Measurements from ENCODE around the gene CTDSP2. TPM values are rescaled to one million over a fixed set of nuclear protein-coding genes. Genes with fewer than 3 reads are reported as not detected.

Gene CTDSP2
- total RNA-seq, 1 experiment from 2014 or later: 82.7 TPM

GRCh38 chr12:57848208-57848607, 1.7 kb upstream of the CTDSP2 start:
- ChIA-PET POLR2A (interaction anchor here (1.5 to 5.0 kb wide), 3 partner anchors 14 to 51 kb away, joined by 5 to 20 read pairs (median 20); no protein-coding TSS in a partner anchor), RAD21 (ENCODE audit: low non-redundant PET in 1 of 2, low total read pairs in 2 of 2, uncharacterized antibody in 2 of 2, unreplicated experiment in 2 of 2) (no interaction called here), CTCF (no interaction called here)
- no peaks in the 10 kb centered on the region for H4K20me1 ChIP-seq (ENCODE audit: insufficient read depth)
- H3K9me3 ChIP-seq (ENCODE audit: control insufficient read depth in 1 of 2, insufficient read depth in 1 of 2, low read depth in 1 of 2, low read length in 2 of 2): no peaks in the 10 kb centered on the region
- no peak overlapping the region for H3K4me2 ChIP-seq (ENCODE audit: low read length)
- H3K27ac ChIP-seq (ENCODE audit: low read depth, low read length): no peak overlapping the region
- no peaks in the 10 kb centered on the region for H3K9me2 ChIP-seq (ENCODE audit: insufficient read depth)
- H3K9ac ChIP-seq (ENCODE audit: low read length): no peak overlapping the region
- no peak overlapping the region for H2AFZ ChIP-seq (ENCODE audit: low read depth, low read length, poor library complexity, severe bottlenecking)
- no peak overlapping the region for H3K4me3 ChIP-seq (replicated peaks in 1 of 2; ENCODE audit: low read depth in 1 of 2, low read length in 2 of 2)
- no TSS peak for BruUV-seq (replicated peaks)
- no peaks in the 10 kb centered on the region for H3K36me3 ChIP-seq (ENCODE audit: control insufficient read depth in 1 of 2, insufficient read depth in 2 of 2, low read length in 2 of 2)
- intact Hi-C loops (cut with micrococcal nuclease): no loop called here
- no peaks in the 10 kb centered on the region for H3K27me3 ChIP-seq (ENCODE audit: insufficient read depth, low read length)
- DNase-seq (ENCODE audit: low read depth, low spot score) (no peak), ATAC-seq (no peak)
- peaks cover 31% of the 10 kb centered on the region for H3K79me2 ChIP-seq (ENCODE audit: insufficient read depth, low read length)
- peaks cover 11 to 29% of the 10 kb centered on the region in 2 experiments; a peak in 3 of 4 replicates for H3K4me1 ChIP-seq (ENCODE audit: control insufficient read depth in 1 of 2, insufficient read depth in 2 of 2, low read length in 2 of 2)
- TF ChIP-seq, protein P1, sequence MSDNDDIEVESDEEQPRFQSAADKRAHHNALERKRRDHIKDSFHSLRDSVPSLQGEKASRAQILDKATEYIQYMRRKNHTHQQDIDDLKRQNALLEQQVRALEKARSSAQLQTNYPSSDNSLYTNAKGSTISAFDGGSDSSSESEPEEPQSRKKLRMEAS (IDR thresholded peaks at IDR 0.05): no peak
- no peak for TF ChIP-seq EGR1 (IDR thresholded peaks at IDR 0.05; ENCODE audit: low read depth)
- no peak for TF ChIP-seq SIN3A (IDR thresholded peaks at IDR 0.05; ENCODE audit: low read depth)
- no peak for TF ChIP-seq SRF (IDR thresholded peaks at IDR 0.05; ENCODE audit: low read depth)
- no peak for TF ChIP-seq POLR2A (IDR thresholded peaks at IDR 0.05; ENCODE audit: borderline replicate concordance, extremely low read depth, insufficient read depth, insufficient read length)
- TF ChIP-seq CBX3 (IDR thresholded peaks at IDR 0.05; ENCODE audit: low read depth): no peak
- TF ChIP-seq SP1 (IDR thresholded peaks at IDR 0.05; ENCODE audit: low read depth): no peak
- TF ChIP-seq, protein P2, sequence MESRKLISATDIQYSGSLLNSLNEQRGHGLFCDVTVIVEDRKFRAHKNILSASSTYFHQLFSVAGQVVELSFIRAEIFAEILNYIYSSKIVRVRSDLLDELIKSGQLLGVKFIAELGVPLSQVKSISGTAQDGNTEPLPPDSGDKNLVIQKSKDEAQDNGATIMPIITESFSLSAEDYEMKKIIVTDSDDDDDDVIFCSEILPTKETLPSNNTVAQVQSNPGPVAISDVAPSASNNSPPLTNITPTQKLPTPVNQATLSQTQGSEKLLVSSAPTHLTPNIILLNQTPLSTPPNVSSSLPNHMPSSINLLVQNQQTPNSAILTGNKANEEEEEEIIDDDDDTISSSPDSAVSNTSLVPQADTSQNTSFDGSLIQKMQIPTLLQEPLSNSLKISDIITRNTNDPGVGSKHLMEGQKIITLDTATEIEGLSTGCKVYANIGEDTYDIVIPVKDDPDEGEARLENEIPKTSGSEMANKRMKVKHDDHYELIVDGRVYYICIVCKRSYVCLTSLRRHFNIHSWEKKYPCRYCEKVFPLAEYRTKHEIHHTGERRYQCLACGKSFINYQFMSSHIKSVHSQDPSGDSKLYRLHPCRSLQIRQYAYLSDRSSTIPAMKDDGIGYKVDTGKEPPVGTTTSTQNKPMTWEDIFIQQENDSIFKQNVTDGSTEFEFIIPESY (IDR thresholded peaks at IDR 0.05; ENCODE audit: extremely low read depth, insufficient replicate concordance, low read length): no peak
- TF ChIP-seq EZH2phosphoT487 (IDR thresholded peaks at IDR 0.05; ENCODE audit: borderline replicate concordance): no peak
- no peak for TF ChIP-seq EZH2 (IDR thresholded peaks at IDR 0.05)
- no peak for TF ChIP-seq ZNF274 (IDR thresholded peaks at IDR 0.05; ENCODE audit: low read depth, low read length)
- no peak for TF ChIP-seq CTCF (IDR thresholded peaks at IDR 0.05 in 2 of 3, conservative IDR thresholded peaks at IDR 0.05 in 1 of 3; ENCODE audit: borderline replicate concordance in 1 of 3, insufficient read depth in 1 of 3, low read depth in 2 of 3, low read length in 2 of 3)
- TF ChIP-seq JUND (IDR thresholded peaks at IDR 0.05): no peak
- TF ChIP-seq ZFX (IDR thresholded peaks at IDR 0.05): no peak

Measured in HCT116 (cell line).